Hematopoietic multipotent progenitor cell treated with erythropoietin and hydrocortisone succinate and interleukin-3 and kit ligand, for 15 days (in vitro differentiated cells): Measurements from ENCODE around the gene SLC13A4.
"Not testable (repeated sequence)": the region's sequence is repeated elsewhere in the genome, so short reads cannot be mapped to it uniquely, and the experiment has no call there.

Experiments used
- DNase-seq: peaks from one replicate; pipeline ENCODE4 v3.0.0-alpha.2; 2015; ENCODE audit warnings: low spot score

The SLC13A4 gene

GRCh38 chr7:135748770-135749169, 20.8 kb upstream of the SLC13A4 start, which contains the start of gene FAM180A:
TSS of gene FAM180A (minus strand) at chr7:135748813. CDS start at chr7:135748580, 233 bp downstream.
- no peak for DNase-seq

GRCh38 chr7:135747366-135747765, 19.4 kb upstream of the SLC13A4 start:
- DNase-seq, result no peak

GRCh38 chr7:135745703-135746312, 17.8 kb upstream of the SLC13A4 start:
- no peak for DNase-seq

GRCh38 chr7:135744938-135745702, 17.1 kb upstream of the SLC13A4 start:
- no peak for DNase-seq

GRCh38 chr7:135743907-135744731, 16.1 kb upstream of the SLC13A4 start:
- DNase-seq, result no peak

GRCh38 chr7:135742371-135742770, 14.4 kb upstream of the SLC13A4 start:
- DNase-seq, result no peak

- DNase-seq, result no peak
Observed at GRCh38 chr7:135741905-135742304, 13.9 kb upstream of the SLC13A4 start.

- DNase-seq, result no peak
Observed at GRCh38 chr7:135740889-135741288, 12.9 kb upstream of the SLC13A4 start.

- not testable (repeated sequence) for DNase-seq
Observed at GRCh38 chr7:135737306-135737647, 9.3 kb upstream of the SLC13A4 start.

- no peak for DNase-seq
Observed at GRCh38 chr7:135736586-135737305, 8.8 kb upstream of the SLC13A4 start.

- DNase-seq, result no peak
Observed at GRCh38 chr7:135734343-135734689, 6.3 kb upstream of the SLC13A4 start.

- DNase-seq, result no peak
Observed at GRCh38 chr7:135733603-135734342, 5.8 kb upstream of the SLC13A4 start.

GRCh38 chr7:135731131-135731530, 3.1 kb upstream of the SLC13A4 start:
- DNase-seq, result no peak

- DNase-seq, result no peak
Observed at GRCh38 chr7:135729230-135729629, 1.2 kb upstream of the SLC13A4 start.

- no peak for DNase-seq
Observed at GRCh38 chr7:135726911-135727673, 894 bp downstream of the SLC13A4 start.

GRCh38 chr7:135726276-135726788, 1.7 kb downstream of the SLC13A4 start:
- no peak for DNase-seq

GRCh38 chr7:135723411-135723810, 4.6 kb downstream of the SLC13A4 start:
- no peak for DNase-seq

- DNase-seq, result no peak
Observed at GRCh38 chr7:135721198-135721820, 6.7 kb downstream of the SLC13A4 start.

- DNase-seq, result no peak
Observed at GRCh38 chr7:135719688-135720087, 8.3 kb downstream of the SLC13A4 start.

- no peak for DNase-seq
Observed at GRCh38 chr7:135718794-135719437, 9.1 kb downstream of the SLC13A4 start.
